GM18519 (cell line): ENCODE measurements around the gene TKFC.

ENCODE experiments used
- ATAC-seq: cut with Tn5 transposase; IDR thresholded peaks from one replicate; pipeline ENCODE4 v1.9.1; 2021; ENCODE audit warnings: mild to moderate bottlenecking, moderate library complexity; ENCODE audit not compliant: unreplicated experiment, low FRiP score

The TKFC gene, protein sequence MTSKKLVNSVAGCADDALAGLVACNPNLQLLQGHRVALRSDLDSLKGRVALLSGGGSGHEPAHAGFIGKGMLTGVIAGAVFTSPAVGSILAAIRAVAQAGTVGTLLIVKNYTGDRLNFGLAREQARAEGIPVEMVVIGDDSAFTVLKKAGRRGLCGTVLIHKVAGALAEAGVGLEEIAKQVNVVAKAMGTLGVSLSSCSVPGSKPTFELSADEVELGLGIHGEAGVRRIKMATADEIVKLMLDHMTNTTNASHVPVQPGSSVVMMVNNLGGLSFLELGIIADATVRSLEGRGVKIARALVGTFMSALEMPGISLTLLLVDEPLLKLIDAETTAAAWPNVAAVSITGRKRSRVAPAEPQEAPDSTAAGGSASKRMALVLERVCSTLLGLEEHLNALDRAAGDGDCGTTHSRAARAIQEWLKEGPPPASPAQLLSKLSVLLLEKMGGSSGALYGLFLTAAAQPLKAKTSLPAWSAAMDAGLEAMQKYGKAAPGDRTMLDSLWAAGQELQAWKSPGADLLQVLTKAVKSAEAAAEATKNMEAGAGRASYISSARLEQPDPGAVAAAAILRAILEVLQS

DNA sequence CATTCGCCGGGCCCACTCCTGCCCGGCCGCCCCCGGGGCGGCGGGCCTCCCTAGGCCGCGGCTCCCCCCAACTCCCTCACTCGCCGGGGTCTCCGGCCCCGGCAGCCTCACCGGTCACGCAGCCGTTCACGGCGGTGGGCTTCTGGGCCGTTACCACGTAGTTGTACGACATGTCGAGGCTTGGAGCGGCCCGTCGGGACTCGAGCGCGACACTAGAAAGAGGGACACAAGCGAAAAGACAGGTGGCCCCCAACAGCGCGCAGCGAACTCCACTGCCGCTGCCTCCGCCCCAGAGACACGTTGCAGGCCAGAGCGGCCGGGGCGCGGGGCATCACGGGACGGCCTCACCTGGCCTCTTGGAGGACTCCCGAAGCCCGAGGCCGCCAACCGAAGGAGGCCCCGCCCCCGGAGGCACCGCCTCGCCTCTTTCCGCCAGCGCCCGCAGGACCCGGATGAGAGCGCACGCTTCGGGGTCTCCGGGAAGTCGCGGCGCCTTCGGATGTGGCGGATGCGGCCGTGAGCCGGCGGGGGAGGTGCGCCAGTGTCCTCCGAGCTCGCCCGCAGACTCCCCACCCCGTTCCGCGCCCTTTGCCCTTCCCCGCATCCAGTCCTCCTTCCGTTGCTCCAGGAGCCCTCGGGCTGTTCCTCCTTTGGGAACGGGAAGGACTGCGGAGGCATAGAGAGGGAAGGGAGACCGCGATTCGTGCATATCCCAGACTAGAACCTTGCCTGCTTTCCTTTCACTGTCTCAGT lies at the start of gene TKFC, which contains the start of gene DDB1:
Gene TKFC, plus strand, starts transcription at position 432 of the 753 bp plus-strand sequence. CDS start 1,501 bp downstream, outside the sequence.
Gene DDB1, minus strand, starts transcription at position 309 of the 753 bp plus-strand sequence. Its CDS starts 137 bp downstream, at position 172.
- ATAC-seq = peak; percentile 65

DNA sequence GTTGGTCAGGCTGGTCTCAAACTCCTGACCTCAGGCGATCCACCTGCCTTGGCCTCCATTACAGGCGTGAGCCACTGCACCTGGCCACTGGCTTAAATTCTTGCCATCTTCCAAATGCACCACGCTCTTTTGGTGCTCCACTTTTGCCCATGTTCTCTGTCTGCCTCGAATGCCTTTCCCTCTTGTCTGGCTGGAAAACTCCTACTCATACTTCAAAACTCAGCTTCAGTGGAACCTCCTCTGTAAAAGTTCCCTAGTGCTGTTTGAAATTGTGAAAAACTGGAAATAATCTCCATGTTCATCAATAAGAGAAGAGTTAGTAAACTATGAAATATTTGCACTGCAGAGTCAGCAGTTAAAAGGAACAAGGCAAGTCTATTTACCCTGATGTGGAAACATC lies 49.4 kb upstream of the TKFC start:
- no peak for ATAC-seq

DNA sequence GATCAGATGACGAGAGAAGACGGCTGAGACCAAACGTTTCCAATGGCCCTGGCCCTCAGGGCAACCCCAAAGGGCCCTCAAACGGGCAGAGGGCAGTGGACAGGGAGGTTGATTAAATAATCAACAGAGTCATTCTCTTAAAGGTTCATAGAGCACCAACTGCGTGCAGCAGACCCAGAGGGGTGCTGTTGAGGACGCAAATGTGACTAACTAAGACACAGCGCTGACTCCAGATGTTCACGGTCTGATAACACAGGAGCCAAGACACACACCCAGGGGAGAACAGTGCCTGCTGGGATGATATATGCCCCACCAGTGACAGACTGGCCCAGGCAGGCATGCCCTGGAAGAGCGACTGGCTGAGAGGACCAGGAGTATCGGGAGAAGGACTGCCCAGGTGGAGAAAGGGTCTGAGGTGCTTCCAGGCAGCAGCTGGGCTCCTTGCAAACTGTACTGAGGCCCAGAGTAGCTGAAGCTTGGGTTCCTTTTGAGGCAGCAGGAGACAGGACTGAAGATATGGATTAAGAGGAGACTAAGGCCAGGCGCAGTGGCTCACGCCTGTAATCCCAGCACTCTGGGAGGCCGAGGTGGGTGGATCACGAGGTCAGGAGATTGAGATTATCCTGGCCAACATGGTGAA lies 45.6 kb upstream of the TKFC start:
- ATAC-seq = no peak

DNA sequence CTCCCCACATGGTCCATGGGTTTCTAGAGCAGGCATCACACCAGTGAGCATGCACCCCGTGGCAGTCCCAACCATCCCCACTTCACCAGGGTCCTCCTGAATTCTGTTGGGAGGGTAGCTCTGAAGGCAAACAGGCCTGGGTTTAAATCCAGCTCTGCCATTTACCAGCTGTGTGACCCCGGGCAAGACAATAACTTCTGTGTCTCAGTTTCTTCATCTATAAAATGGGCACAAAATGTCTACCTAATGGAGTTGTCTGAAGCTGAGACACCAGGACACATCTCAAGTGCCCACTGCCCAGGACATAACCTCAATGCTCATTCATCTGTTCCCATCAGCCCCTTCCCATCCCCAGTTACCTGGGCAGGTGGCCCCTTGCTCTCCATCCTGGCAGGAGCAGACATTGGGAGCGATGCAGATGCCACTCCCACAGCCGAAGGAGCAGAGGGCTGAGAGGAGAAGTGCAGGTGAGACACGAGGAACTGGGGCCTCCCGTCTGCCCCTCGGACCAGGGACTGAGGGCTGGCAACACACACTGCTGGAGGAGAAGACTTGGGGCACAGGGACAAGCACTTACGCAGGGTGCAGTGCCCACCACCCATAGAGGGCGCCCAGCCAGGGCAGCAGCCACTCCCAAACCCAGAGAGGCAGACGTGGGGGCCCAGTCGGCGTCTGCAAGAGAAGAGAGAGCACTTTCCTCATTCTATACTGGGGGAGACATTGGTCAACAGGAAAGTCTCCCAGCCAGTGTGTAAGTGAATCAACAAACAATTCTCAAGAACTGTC lies 41.9 kb upstream of the TKFC start:
- ATAC-seq = no peak

DNA sequence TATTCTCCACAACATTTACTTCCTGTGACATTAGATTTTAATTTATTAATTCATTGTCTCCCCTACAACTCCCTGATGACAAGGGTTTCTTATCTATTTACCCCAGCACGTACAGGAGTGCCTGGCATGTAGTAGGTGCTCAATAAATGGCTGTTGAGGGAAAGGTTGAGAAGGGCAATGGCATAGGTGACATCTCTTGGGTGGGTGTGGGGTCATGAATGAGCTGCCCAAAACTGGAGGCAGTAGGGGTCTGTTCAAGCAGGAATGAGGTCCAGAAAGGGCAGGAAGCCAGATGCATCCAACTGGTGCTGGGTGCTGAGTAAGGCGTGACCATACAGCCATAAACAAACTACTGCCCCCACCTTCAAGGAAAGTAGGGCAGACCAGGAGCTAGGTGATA lies 40.7 kb upstream of the TKFC start:
- no peak for ATAC-seq

DNA sequence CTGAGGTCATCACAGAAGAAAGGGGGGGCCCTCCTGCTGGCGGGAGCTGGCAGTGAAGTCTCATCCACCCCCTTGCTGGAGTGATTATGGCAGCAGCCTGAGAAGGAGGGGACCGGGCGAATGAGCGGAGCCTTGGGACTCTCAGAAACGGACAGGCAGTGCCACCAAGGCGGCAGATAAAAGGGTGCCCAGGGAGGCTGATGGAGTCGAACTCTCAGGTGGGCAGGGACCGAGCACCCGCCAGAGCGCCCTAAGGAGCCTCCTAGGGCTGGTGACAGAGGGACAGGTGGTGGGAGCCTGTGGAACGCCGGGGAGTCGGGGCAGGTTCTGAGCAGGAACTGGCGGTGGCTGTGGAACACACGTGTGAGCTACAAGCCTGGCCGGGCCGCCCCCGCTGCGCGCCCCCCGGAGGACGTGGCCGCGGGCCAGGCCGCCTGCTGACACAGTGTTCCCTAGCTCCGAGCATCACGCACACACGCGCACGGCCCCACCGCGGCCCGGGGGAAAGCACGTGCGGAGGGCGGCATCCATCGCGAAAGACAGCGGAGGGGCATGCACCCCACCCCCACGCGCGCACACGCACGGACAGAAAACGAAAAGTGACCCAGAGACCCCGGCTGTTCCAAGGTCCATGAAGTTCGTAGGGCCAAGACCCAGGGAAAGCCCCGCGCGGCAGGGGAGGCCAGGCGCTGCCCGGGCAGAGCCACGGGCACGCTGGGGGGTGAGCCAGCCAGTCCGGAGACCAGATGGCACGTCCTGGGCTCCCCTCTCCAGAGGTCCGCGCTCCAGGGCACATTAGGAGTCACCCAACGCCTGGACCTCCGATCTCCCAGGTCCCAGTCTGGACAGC lies 38.9 kb upstream of the TKFC start:
- no peak for ATAC-seq

DNA sequence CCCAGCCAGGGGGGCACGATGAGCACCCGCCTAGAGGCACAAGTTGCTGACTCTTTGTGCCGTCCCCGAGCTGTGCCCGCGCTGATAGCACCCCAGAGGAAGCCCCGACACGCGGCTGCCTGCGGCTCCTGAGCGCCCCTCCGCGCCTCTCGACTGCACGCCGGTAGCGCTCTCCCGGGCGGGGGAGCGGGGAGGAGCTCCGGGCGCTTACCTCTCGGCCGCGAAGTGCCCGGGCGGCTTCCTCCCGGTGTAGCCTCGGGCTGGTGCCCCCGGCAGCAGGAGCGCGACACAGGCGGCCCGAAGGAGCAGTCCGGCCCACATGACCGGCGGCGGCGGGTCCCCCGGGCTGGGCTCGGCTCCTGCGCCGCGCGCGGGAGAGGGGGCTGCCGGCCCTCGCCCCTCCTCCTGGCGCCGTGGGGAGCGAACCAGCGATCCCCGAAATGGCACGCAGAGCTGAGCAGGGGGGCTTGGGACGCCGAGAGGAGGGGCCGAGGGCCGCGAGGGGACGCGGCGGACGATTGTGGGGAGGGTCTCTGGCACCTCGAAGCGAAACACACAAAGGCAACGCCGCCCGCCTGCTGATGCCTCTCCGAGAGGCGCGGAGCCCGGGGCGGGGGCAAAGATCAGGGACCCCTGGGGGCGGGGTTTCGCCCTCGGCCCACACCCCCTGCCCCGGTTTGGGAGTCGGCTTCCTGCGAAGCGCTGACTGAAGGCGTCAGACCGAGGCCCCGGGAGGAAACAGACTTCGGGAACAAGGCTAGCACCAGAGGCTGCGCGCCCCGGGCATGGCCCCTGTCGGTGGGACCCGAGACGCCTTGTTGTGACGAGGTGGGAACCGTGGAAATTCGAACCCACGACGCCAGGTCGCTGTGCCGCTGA lies 38.1 kb upstream of the TKFC start, which contains the start of gene VWCE:
Gene VWCE, minus strand, starts transcription at position 600 of the 879 bp plus-strand sequence. Its CDS starts 279 bp downstream, at position 321.
- ATAC-seq = no peak

DNA sequence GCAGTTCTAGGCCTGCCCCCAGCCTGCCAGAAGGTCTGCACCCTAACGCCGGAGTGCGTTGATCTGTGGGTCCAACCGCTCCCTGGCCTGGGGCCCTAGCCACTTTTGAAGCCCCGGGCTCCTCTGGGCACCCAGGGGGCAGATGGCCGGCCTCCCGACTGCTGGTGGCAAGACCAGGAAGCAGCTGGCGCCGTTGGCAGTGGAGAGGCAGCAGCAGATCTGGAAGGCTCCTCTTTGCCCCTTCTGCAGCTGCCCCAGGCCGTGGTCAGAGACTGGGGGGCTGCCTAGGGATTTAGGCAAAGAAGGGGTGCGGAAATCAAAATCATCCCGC lies 37.5 kb upstream of the TKFC start:
- ATAC-seq = no peak

DNA sequence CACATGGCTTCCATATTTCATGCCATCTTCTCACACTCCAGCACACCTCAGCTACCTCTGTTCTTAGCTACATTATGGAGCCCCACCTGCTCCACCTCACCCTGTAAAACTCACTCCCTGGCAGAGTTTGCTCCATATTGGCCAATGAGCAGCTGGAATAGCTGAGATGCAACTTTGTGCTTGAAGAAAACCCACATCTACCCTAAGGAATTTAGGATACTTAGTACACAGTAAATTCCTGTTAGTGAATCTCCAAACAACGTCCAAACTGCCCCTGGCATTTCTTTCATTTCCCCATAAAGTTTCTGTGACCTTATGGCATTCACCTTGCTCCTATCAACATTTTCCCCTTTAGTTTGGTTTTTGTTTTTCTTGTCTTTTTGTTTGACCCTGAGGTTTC lies 35.7 kb upstream of the TKFC start:
- ATAC-seq = no peak

DNA sequence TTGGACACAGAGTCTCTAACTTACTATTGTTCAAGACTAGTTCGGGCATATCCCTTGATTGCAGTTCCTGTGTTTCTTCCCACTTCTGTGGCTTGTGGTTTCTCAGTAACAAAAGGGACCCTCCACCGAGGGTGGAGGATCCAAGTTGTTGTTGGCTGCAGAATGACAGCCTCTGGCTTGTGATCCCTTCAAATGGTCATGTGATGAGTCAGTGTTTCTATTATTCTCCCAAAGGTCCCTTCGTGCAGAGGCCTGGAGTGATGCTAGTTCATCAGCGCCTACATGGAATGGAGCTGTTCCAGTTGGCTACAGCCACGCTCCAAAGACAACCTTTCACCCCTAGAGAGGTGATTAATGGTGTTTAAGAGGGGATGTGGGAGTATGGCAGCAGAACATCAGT lies 35.3 kb upstream of the TKFC start:
- ATAC-seq = no peak

DNA sequence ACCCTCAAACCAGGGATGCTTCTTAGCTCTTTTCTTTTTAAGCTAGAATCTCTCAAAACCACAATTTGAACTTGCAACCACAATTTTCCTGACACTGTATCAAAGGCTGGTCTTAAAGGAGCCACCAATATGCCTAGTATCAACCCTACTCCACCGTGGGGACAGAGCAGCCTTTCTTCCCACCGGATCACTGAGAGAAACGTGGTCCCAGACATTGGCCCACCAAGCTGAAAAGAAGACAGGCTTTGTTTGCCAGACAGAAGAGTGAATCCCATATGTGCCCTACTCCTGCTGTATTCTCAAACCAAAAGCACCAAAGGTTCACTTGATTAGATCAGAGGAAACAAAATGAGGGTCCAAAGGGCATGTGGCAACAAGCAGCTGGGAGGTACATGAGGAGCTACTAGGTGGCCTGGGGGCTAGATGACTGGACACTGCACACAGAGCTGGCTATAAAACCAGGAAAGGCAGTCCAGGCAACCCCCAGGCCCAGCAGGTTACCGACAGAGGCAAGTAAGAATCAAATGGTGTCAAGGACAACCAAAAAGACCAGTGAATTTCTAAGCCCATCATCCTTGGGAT lies 34.3 kb upstream of the TKFC start:
- ATAC-seq = no peak

DNA sequence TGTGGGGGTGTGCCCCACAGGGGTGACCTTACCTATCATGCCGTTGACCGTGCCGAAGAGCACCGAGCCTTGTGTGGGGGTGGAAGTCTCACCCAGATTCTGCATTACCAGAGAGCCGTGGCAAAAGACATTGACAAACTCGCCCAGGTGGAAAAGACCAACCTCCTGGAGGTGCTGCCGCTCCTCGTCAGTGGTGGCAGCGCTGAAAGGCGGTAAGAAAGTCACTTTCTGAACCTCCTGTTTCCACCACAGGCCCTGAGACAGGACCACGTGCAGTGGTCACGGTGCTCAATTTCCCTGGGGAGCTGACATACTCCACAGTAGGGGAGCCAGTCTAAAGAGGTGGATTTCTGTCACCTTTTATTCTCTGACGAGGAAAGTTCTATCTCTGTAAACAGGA lies 30.5 kb upstream of the TKFC start:
- no peak for ATAC-seq

DNA sequence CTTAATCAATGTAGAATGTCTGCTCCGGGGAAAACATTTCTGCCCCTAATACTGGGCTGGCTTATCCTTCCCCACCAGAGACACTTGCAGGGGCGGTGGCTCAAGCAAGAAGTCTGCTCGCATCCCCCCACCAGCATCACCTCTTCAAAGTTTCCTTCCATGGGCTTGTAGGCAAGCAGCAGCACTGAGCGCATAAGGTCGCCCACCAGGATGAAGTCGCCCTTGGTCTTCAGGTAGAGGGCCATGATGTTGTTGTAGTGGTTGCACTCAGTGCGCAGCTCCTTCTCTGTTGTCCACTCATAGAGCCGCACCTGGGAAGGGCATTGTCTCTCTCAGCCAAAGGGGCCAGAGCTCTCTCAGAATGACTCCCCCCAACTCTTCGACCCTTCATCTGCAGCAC lies 29.3 kb upstream of the TKFC start:
- no peak for ATAC-seq

DNA sequence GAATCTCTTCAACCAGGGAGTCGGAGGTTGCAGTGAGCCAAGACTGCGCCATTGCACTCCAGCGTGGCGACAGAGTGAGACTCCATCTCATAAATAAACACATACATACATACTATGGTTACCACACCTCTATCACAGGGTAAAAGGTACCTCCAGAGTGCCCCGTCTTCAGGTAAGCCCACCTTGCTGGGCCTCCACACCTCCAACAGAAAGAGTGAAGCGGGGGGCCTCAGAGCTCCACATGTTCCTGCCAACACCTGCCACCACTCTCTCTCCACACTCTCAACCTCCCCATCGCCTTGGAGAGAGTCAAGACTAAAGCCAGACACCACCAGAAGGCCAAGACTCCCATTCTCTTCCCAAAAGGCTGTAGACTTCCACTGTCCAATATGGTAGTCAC lies 27.6 kb upstream of the TKFC start:
- ATAC-seq = no peak

DNA sequence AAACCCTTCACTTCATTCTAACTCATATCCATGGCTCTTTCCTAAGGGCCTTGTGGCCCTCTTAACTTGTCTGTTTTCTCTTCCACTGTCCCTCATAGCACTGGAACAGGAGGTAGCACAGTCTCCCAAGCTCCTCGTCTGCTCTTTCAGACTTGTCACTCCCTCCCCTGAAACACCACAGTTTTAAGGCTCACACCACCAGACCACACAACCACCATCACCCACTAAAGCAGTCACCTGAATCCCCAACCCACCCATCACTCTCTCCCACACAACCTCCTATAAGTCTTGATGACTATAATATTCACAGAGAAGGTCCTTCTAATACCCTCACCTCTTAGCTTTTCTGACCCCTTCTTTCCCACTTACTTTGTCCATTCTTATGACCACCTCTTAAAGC lies 26.8 kb upstream of the TKFC start:
- ATAC-seq = no peak

DNA sequence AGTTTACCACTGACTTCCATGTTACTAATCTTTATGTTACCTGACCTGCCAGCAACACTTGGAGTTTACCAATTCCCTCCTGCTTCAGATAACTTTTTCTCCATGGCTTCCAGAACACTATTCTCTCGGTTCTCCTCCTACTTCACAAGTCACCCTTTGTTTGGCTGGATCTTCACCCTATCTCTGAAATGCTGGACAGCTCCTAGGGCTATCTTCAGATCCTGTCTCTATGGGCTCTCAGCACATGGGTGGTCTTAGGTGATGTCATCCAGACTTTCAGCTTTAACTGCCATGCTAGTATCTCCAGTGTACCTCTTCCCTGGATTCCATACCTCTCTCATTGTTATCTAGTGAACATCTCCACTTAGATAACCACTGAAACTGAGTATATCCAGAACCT lies 25.7 kb upstream of the TKFC start:
- no peak for ATAC-seq

DNA sequence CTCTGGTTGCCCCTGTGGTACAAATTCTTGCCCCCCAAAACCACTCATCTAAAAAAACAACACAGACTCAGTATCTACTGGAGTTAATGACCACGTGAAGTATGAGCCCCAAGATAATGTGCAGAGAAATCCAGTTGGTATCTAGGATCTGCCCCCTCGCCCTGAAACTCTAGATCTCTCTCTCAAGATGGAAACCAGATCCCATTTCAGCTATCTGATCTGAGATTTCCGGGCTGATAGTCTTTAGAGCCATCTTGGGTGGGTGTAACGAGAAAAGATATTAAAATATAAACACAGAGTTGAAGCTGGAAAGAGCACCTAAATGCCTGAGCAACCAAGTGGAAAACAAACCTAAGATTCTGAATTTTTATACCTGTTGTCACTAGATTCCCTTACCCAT lies 23.9 kb upstream of the TKFC start:
- no peak for ATAC-seq

DNA sequence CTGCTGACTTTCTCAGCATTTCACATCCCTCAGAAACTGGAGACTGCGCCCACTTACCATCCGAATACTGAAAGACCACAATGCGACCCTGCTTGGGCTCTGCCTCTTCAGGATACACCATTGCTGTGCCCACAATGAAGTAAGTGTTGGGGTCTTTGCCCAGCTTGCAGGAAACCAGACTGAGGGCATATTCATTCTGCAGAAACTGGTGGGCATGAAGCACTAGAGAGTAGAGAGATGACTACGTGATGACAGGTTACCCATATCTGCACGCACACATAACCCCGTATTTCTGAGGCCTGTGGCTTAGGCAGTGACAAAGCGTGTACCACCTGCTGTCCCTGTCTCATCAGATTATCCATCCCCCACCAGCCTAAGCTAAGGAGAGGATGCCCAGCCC lies 23.3 kb upstream of the TKFC start:
- ATAC-seq = no peak
